GM19467 (cell line): Measurements from ENCODE around the gene PTTG1.

Source experiments
- ATAC-seq: cut with Tn5 transposase; IDR thresholded peaks from one replicate; pipeline ENCODE4 v1.9.1; 2021; ENCODE audit warnings: mild to moderate bottlenecking, moderate library complexity; ENCODE audit not compliant: unreplicated experiment

Gene PTTG1

GRCh38 chr5:160470437-160471361 lies 49.0 kb downstream of the PTTG1 start:
- no peak for ATAC-seq

GRCh38 chr5:160471761-160472160 lies 50.1 kb downstream of the PTTG1 start:
- no peak for ATAC-seq

- ATAC-seq = no peak
Observed at GRCh38 chr5:160472482-160472881, 50.8 kb downstream of the PTTG1 start.

- no peak for ATAC-seq
Observed at GRCh38 chr5:160473681-160474080, 52.0 kb downstream of the PTTG1 start.

- ATAC-seq = no peak
Observed at GRCh38 chr5:160474084-160474483, 52.4 kb downstream of the PTTG1 start.

GRCh38 chr5:160475864-160476438 lies 54.3 kb downstream of the PTTG1 start:
- no peak for ATAC-seq

GRCh38 chr5:160477266-160477970 lies 55.8 kb downstream of the PTTG1 start:
- ATAC-seq = no peak

GRCh38 chr5:160478163-160478562 lies 56.5 kb downstream of the PTTG1 start:
- ATAC-seq = no peak
